GM12875 (cell line): ENCODE data around the gene BSPRY.

Experiments used
- H3K4me3 ChIP-seq: one replicate; pipeline ENCODE4 v1.5.1; 2011; ENCODE audit warnings: low read depth, low read length, control low read depth
- TF ChIP-seq, protein P1 (sequence below): IDR thresholded peaks from 2 replicates; pipeline ENCODE4 v1.5.1; 2011; ENCODE audit warnings: low read depth, mild to moderate bottlenecking, control low read depth, inconsistent platforms, low read length, moderate library complexity, borderline replicate concordance; ENCODE audit not compliant: insufficient read depth

Gene BSPRY

DNA sequence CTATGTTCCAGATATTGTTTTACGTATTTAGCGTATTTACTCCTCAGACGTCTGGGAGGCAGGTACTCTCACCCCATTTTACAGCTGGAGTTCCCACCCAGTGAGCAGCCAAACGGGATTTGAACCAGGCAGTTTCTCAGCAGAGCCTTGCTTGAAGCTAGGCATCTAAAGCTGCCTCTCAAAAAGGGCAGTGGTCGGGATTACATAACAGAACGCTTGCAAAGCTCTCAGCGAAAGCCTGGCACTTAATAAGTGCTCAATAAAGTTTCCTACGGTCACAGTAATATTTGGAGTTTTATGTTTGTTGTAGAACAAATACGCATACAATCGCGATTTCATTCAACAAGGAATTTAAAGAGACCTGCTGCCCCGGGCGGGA, 286 bp upstream of the BSPRY start:
- TF ChIP-seq, protein P1, sequence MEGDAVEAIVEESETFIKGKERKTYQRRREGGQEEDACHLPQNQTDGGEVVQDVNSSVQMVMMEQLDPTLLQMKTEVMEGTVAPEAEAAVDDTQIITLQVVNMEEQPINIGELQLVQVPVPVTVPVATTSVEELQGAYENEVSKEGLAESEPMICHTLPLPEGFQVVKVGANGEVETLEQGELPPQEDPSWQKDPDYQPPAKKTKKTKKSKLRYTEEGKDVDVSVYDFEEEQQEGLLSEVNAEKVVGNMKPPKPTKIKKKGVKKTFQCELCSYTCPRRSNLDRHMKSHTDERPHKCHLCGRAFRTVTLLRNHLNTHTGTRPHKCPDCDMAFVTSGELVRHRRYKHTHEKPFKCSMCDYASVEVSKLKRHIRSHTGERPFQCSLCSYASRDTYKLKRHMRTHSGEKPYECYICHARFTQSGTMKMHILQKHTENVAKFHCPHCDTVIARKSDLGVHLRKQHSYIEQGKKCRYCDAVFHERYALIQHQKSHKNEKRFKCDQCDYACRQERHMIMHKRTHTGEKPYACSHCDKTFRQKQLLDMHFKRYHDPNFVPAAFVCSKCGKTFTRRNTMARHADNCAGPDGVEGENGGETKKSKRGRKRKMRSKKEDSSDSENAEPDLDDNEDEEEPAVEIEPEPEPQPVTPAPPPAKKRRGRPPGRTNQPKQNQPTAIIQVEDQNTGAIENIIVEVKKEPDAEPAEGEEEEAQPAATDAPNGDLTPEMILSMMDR, result no peak
- peak overlapping the region; percentile 65 for H3K4me3 ChIP-seq

DNA sequence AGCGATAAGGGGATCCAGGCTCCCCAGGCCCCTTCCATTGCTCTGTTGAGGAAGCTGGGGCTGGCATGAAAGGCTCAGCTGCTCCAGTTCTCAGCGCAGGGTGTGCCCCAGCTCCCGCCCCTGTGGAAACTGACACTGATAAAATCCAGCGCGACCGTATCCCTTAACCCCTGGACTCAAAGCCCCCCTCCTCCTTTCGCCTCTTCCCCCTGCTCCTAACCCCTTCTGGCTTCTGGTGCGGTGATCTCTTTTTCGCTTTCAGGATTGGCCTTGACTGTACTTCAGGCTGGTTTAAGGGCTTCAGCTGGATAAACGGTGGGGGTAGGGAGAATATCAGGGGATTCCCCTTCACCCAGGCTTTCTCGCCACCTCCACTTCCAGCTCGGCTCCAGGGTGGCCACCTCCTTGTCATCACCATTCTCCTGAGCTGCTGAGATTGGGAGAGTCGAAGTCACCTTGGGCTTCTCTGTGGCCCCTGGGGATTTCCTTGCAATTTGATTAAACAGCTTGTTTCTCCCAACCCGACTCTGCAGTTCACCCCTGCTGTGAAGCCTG, 843 bp downstream of the BSPRY start:
- peak overlapping the region; percentile 65 for H3K4me3 ChIP-seq
- TF ChIP-seq, protein P1, result no peak

DNA sequence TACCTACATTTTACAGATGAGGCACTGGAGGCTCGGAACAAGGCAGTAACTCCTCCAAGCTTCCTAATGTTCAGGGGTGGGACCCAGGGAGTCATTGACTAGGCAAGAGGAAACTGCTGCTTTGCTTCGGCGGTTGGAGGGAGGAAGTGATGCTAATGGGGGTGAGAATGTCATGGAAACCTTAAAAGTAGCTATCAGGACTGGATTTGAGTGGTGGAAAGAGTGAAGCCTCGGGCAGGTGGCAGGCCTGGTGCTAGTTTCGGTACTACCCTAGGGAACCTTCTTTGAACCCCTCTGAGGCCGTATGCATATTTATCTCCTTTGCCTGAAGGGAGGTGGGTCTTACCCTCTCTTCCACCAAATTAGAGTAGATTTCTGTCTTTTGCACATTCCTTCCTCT, 1.6 kb downstream of the BSPRY start:
- TF ChIP-seq, protein P1, result no peak
- no peak overlapping the region for H3K4me3 ChIP-seq

DNA sequence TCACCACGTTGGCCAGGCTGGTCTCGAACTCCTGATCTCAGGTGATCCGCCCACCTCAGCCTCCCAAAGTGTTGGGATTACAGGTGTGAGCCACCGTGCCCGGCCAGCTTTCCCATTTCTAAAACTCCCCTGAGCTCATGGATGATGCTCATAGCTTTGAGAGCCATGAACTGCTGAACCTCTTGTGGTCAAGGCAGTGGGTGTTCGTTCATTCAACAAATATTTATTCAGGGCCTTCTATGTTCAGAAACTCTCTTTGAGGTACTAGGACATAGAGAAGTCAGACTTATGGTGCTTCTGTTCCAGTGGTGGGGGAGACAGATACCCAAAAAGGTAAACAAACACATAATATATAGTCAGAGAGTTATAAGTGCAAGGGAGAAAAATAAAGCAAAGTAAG, 2.7 kb downstream of the BSPRY start:
- no peak overlapping the region for H3K4me3 ChIP-seq
- TF ChIP-seq, protein P1, result no peak

DNA sequence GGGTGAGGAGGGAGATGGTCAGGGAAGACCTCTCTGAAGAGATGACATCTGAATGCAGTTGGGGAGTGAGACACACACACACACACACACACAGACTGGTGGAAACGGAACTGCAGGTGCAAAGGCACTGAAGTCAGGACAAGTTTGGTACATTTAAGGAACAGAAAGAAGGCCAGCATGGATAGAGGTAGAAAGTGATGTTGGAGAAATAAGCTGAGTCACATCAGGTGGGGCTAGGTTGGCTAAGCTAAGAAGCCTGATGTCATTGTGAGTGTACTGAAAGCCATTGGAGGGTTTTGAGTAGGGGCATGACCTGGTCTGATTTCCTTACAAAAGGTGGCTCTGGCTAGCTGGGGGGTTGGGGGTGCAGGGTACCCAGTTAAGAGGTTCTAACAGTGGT, 3.1 kb downstream of the BSPRY start:
- no peak overlapping the region for H3K4me3 ChIP-seq
- TF ChIP-seq, protein P1, result no peak

DNA sequence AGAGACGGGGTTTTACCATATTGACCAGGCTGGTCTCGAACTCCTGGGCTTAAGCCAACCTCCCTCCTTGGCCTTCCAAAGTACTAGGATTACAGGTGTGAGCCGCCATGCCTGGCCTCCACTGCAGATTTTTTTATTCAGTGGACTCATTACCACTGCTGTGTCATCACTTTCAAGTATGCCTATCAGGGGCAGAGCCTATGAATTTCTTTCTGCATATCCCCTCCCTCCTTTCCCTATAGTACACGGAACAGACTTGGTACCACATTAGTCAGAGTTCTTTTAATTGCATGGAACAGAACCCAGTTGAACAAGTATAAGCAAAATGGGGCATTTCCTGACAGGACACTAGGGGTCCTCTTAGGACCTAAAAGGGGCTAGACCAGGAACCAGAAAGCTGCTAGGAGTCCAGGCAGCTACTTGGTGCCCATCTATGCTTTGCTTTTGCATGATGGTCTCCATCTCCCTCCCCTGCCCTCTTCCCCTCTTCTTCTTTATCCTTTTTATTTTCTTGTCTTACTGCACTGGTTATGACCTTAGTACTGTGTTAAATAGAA, 5.8 kb downstream of the BSPRY start:
- TF ChIP-seq, protein P1, result 0 out of 2 replicates have a peak, but pooled peaks have one; percentile 8
- no peak overlapping the region for H3K4me3 ChIP-seq

DNA sequence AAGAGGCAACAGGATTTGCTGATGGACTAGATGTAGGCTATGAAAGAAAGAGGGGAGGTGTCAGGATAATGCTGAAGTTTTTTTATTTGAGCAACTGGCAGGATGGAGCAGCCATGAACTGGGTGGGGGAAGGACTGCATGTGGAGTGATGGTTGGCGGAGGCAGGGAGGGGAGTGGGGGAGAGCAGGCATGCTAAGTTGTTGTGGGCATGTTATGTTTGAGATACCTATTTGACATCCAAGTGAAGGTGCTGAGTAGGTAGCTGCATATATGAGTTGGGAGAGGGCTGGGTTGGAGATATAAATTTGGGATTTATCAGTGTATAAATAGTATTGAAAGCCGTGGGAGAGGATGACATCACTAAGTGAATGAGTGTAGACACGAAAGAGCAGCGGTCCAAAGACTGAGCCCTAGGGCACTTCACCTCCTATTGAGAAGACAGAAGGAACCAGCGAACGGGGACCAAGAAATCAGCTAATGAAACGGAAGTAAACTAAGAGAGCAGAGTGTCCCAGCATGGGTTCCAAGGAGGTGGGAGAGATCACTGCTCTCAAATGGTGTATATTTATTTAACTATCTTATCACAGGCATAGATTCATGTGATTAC, 7.4 kb downstream of the BSPRY start:
- TF ChIP-seq, protein P1, result no peak
- no peak overlapping the region for H3K4me3 ChIP-seq
